Vagina (tissue), 2 donors: ENCODE data around the gene MGME1. TPM values are rescaled to one million over a fixed set of nuclear protein-coding genes. Genes with fewer than 3 reads are reported as not detected.

Source experiments
- DNase-seq, 2 donors: peaks; one replicate each; pipeline ENCODE4 v3.0.0-alpha.2; 2017; ENCODE audit errors: extremely low spot score in 2 of 2
- H3K27ac ChIP-seq: fragments of 200-600 bp; sonication (generic); one replicate; pipeline ENCODE4 v1.5.1; 2019
- H3K27me3 ChIP-seq: fragments of 200-600 bp; sonication (generic); one replicate; pipeline ENCODE4 v1.5.1; 2019
- H3K36me3 ChIP-seq, 2 donors: fragments of 200-600 bp; sonication (generic); one replicate each; pipeline ENCODE4 v1.5.1; 2017 to 2019
- H3K4me1 ChIP-seq: fragments of 200-600 bp; sonication (generic); one replicate; pipeline ENCODE4 v1.5.1; 2019
- H3K4me3 ChIP-seq, 2 donors: fragments of 200-600 bp; sonication (generic); 1 replicate in 1 of 2; 2 replicates in 1 of 2; pipeline ENCODE4 v1.5.1; 2016 to 2019
- H3K9me3 ChIP-seq: fragments of 200-600 bp; sonication (generic); one replicate; pipeline ENCODE4 v1.5.1; 2019
- POLR2A ChIP-seq, 2 donors: fragments of 450-650 bp; IDR thresholded peaks; one replicate each; pipeline ENCODE4 v1.6.1; 2017; ENCODE audit warnings: antibody characterized with exemption in 2 of 2, mild to moderate bottlenecking in 2 of 2, moderate library complexity in 2 of 2
- POLR2AphosphoS5 ChIP-seq, 2 donors: sonication (generic); formaldehyde crosslinking; IDR thresholded peaks; one replicate each; pipeline ENCODE4 v1.9.0; 2017; ENCODE audit warnings: antibody characterized with exemption in 2 of 2, mild to moderate bottlenecking in 2 of 2, low read depth in 1 of 2; ENCODE audit not compliant: insufficient read depth in 1 of 2
- intact Hi-C: fragments of 100-400 bp; cut with DNase I; formaldehyde crosslinking; loops from one replicate; pipeline ENCODE4 v1.15.1; 2023
- total RNA-seq: library from RNA; depleted of rRNA; stranded (reverse); fragments of >200 nt; gene quantifications from one replicate; pipeline ENCODE4 v1.2.3, GENCODE V29; 2016
- TF ChIP-seq, protein P1 (sequence below), 3 experiments: fragments of 450-650 bp in 2 of 3; fragments of 200-600 bp in 1 of 3; sonication (generic) in 1 of 3; IDR thresholded peaks; one replicate each; pipeline ENCODE4 v1.5.1; 2017 to 2019; ENCODE audit warnings: antibody characterized with exemption in 3 of 3, mild to moderate bottlenecking in 2 of 3, moderate library complexity in 2 of 3

Gene MGME1
- total RNA-seq, 1 donor from 2014 or later = 8.6 TPM

DNA sequence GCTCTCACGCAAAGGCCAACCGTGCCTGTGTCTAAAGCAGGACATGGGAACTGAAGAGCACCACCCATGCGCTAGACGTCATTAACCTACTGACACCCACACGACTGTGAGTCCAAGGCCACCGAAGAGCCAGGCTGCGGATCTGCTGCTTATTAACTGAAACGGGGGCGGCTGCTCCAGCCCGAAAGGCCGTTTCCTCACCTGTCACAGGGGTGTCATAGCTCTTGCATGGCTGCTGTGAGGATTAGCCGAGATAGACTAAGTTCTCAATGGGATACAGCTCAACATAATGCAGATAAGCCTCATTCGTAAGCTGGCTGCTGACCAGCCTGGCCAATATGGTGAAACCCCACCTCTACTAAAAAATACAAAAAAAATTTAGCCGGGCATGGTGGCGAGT is 62.2 kb downstream of the MGME1 start:
- intact Hi-C loops = no loop called here
- Histone ChIP-seq H3K4me1 (no peaks in the 10 kb centered on the region), H3K27me3 (no peaks in the 10 kb centered on the region), H3K36me3 (no peaks in the 10 kb centered on the region), H3K9me3 (no peaks in the 10 kb centered on the region), H3K4me3 (no peak overlapping the region), H3K27ac (no peak overlapping the region)
- DNase-seq = no peak
- TF ChIP-seq, protein P1, sequence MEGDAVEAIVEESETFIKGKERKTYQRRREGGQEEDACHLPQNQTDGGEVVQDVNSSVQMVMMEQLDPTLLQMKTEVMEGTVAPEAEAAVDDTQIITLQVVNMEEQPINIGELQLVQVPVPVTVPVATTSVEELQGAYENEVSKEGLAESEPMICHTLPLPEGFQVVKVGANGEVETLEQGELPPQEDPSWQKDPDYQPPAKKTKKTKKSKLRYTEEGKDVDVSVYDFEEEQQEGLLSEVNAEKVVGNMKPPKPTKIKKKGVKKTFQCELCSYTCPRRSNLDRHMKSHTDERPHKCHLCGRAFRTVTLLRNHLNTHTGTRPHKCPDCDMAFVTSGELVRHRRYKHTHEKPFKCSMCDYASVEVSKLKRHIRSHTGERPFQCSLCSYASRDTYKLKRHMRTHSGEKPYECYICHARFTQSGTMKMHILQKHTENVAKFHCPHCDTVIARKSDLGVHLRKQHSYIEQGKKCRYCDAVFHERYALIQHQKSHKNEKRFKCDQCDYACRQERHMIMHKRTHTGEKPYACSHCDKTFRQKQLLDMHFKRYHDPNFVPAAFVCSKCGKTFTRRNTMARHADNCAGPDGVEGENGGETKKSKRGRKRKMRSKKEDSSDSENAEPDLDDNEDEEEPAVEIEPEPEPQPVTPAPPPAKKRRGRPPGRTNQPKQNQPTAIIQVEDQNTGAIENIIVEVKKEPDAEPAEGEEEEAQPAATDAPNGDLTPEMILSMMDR (IDR thresholded peaks at IDR 0.05) = no peak
- no peak for TF ChIP-seq POLR2A (IDR thresholded peaks at IDR 0.05)
- no peak for TF ChIP-seq POLR2AphosphoS5 (IDR thresholded peaks at IDR 0.05; ENCODE audit: insufficient read depth in 1 of 2, low read depth in 1 of 2)

DNA sequence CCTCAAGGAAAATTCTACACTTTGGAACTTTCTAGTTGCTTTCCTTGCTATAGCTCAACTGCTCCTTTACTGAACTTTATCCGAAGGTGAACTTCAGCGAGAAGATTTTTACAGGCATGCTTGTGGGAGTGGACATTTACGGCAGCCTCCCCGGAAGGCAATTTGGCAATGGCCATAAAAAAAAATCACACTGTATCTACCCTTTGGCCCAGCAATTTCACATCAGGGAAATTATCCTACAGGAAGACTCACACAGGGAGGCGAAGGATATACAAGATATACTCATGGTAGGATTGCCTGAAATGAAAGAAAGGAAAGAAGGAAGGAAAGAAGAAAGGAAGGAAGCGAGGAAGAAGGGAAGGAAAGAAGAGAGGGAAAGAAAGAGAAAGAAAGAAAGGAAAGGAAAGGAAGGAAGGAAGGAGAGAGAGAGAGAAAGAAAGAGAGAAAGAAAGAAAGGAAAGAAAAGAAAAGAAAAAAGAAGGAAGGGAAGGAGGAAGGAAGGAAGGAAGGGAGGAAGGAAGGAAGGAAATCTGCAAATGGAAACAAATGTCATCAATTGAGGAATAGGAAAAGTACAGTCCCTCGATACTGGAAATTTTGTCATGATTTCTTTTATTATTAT is 63.2 kb downstream of the MGME1 start:
- H3K4me1 ChIP-seq = no peaks in the 10 kb centered on the region
- H3K4me3 ChIP-seq = no peak overlapping the region
- no peaks in the 10 kb centered on the region for H3K36me3 ChIP-seq
- no peak for DNase-seq
- intact Hi-C loops = no loop called here
- H3K9me3 ChIP-seq = no peaks in the 10 kb centered on the region
- H3K27me3 ChIP-seq = no peaks in the 10 kb centered on the region
- no peak for TF ChIP-seq POLR2A (IDR thresholded peaks at IDR 0.05)
- TF ChIP-seq, protein P1 (IDR thresholded peaks at IDR 0.05) = no peak
- no peak for TF ChIP-seq POLR2AphosphoS5 (IDR thresholded peaks at IDR 0.05; ENCODE audit: insufficient read depth in 1 of 2, low read depth in 1 of 2)
- H3K27ac ChIP-seq = no peak overlapping the region

DNA sequence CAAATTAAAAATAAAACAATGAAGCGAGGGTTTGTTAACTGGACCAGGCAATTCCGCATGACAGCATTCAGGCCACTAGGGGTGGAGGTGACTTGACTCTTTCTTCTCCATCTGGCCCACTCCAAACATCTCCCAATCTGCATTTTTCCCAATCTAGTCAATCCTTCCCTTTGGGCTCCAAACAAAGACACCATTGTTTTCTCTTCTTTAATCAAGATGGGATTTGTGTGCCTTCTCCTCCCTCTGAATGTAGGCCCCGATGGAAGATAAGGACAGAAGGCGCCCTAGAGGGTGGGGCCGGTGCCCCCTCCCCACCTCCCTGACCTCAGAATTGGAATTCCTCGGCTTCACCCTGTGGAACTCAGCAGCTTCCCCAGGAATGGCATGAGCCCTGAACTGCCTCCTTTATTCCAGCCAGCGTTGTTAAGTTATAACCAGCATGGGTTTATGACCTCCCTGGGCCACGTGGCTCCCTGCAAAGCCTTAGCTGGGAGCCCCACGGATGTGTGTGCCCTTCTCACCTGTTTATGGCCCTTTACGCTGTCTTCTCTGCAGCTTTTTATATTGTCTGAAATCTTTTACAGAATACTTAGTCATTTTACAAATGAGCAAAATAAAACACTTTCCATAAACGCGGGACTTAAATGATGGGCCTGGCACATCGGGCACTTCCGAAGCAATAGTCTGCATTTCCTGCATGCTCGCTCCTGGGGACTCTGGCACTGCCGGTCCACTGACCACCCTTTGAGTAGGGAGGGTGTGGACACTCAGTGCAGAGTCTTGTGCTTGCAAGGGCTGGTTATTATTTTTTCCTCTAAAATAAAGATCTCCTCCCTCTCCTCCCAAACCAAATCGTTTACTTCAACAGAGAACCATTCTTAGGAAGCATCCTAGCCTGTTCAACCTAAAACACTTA is 64.4 kb downstream of the MGME1 start:
- Histone ChIP-seq H3K9me3 (no peaks in the 10 kb centered on the region), H3K27me3 (no peaks in the 10 kb centered on the region), H3K27ac (no peak overlapping the region), H3K36me3 (no peaks in the 10 kb centered on the region), H3K4me3 (no peak overlapping the region), H3K4me1 (no peaks in the 10 kb centered on the region)
- TF ChIP-seq POLR2A (IDR thresholded peaks at IDR 0.05) (no peak), POLR2AphosphoS5 (IDR thresholded peaks at IDR 0.05; ENCODE audit: insufficient read depth in 1 of 2, low read depth in 1 of 2) (no peak)
- TF ChIP-seq, protein P1 (IDR thresholded peaks at IDR 0.05) = no peak
- intact Hi-C loops = no loop called here
- DNase-seq = no peak

DNA sequence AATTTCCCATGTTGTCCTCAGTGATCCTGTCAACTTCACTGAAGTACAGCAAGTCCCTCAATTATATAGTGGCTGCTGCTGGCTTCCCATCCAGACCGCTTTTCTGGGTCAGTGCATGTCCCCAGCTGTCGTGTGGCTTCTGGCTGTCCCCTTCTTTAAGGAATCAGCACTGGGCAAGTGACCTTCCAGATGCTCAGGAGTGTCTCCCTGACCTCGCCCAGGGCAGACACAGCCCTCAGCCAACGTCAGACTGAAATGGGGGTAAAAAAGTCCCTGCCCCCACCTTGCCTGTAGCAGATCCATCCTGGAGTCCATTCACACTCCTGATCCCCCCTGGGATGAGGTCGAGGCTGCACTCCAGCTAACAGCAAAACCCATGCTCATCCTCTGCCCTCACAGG is 65.2 kb downstream of the MGME1 start:
- no peaks in the 10 kb centered on the region for H3K36me3 ChIP-seq
- intact Hi-C loops = no loop called here
- no peaks in the 10 kb centered on the region for H3K9me3 ChIP-seq
- H3K27ac ChIP-seq = no peak overlapping the region
- no peak for TF ChIP-seq POLR2AphosphoS5 (IDR thresholded peaks at IDR 0.05; ENCODE audit: insufficient read depth in 1 of 2, low read depth in 1 of 2)
- no peak for TF ChIP-seq POLR2A (IDR thresholded peaks at IDR 0.05)
- TF ChIP-seq, protein P1 (IDR thresholded peaks at IDR 0.05) = no peak
- no peaks in the 10 kb centered on the region for H3K27me3 ChIP-seq
- no peaks in the 10 kb centered on the region for H3K4me1 ChIP-seq
- H3K4me3 ChIP-seq = no peak overlapping the region
- DNase-seq = no peak

DNA sequence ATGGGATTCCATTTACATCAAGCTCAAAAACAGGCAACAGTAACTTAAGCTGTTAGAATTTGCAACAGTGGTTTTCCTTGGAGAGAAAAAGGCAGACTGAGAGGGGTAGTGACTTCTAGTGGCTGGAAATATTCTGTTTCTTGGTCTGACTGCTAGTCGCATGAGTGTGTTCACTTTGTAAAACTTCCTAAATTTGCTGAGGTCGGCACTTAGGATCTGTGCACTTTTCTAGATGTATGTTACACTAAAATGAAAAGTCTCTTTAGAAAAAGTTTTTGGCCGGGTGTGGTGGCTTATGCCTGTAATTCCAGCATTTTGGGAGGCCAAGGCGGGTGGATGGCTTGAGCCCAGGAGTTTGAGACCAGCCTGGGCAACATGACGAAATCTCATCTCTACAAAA is 70.2 kb downstream of the MGME1 start:
- Histone ChIP-seq H3K4me1 (no peaks in the 10 kb centered on the region), H3K9me3 (no peaks in the 10 kb centered on the region), H3K4me3 (no peak overlapping the region), H3K27me3 (no peaks in the 10 kb centered on the region), H3K36me3 (no peaks in the 10 kb centered on the region), H3K27ac (no peak overlapping the region)
- DNase-seq = no peak
- TF ChIP-seq, protein P1 (IDR thresholded peaks at IDR 0.05) = no peak
- TF ChIP-seq POLR2A (IDR thresholded peaks at IDR 0.05) (no peak), POLR2AphosphoS5 (IDR thresholded peaks at IDR 0.05; ENCODE audit: insufficient read depth in 1 of 2, low read depth in 1 of 2) (no peak)
- intact Hi-C loops = no loop called here
